Panc1 (cell line): ENCODE results near the gene KCNN2.

Source experiments
- CTCF ChIP-seq: fragments of 450-650 bp; IDR thresholded peaks from 2 replicates; pipeline ENCODE4 v1.5.1; 2017; ENCODE audit warnings: mild to moderate bottlenecking
- POLR2AphosphoS5 ChIP-seq: IDR thresholded peaks from 2 replicates; pipeline ENCODE4 v1.6.1; 2012; ENCODE audit warnings: mild to moderate bottlenecking, low read depth, low read length, moderate library complexity
- REST ChIP-seq, 2 experiments: IDR thresholded peaks; 2 replicates each; pipeline ENCODE4 v1.6.1; 2011 to 2012; ENCODE audit warnings: low read depth in 2 of 2, control low read depth in 1 of 2, low read length in 1 of 2, mild to moderate bottlenecking in 1 of 2, moderate library complexity in 1 of 2; ENCODE audit not compliant: insufficient read depth in 1 of 2
- SIN3A ChIP-seq: IDR thresholded peaks from 2 replicates; pipeline ENCODE4 v1.6.1; 2012; ENCODE audit warnings: low read depth, mild to moderate bottlenecking, low read length, moderate library complexity, borderline replicate concordance; ENCODE audit not compliant: insufficient read depth

- TF ChIP-seq CTCF = no peak
- TF ChIP-seq POLR2AphosphoS5 = no peak
- TF ChIP-seq SIN3A = no peak
- no peak for TF ChIP-seq REST (IDR thresholded peaks at IDR 0.05; ENCODE audit: insufficient read depth in 1 of 2, low read depth in 2 of 2, low read length in 1 of 2)
Observed at GRCh38 chr5:114355086-114355830, 6.6 kb upstream of the KCNN2 start.
